Naive thymus-derived CD4-positive, alpha-beta T cell (primary cell): ENCODE data around the gene PTPRCAP. TPM values are rescaled to one million over a fixed set of nuclear protein-coding genes. Genes with fewer than 3 reads are reported as not detected.

Experiments used
- ATAC-seq: fragments of 150-1000 bp; cut with Tn5 transposase; 2 replicates; pipeline ENCODE4 v1.10.0; 2021; ENCODE audit warnings: mild to moderate bottlenecking, moderate library complexity
- CTCF ChIA-PET: fragments of 350-600 bp; sonication (Branson Sonifier 250); formaldehyde crosslinking; loops from one replicate; lab custom pipeline; 2021; ENCODE audit warnings: antibody characterized with exemption; lab: Charles Lee
- POLR2A ChIA-PET: fragments of 350-600 bp; sonication (Branson Sonifier 250); formaldehyde crosslinking; loops from one replicate; lab custom pipeline; 2021; ENCODE audit warnings: antibody characterized with exemption, inconsistent platforms; lab: Charles Lee
- DNase-seq, 9 donors: peaks; one replicate each; pipeline versions ENCODE4 v3.0.0 to v3.0.0-alpha.2; 2020 to 2022; ENCODE audit warnings: mixed read lengths in 1 of 9
- H3K27ac ChIP-seq: one replicate; pipeline ENCODE4 v1.7.0; 2013; ENCODE audit warnings: mild to moderate bottlenecking, low read depth, low read length, moderate library complexity
- H3K27me3 ChIP-seq, 2 donors: one replicate each; pipeline ENCODE4 v1.7.0; 2013; ENCODE audit warnings: low read length in 2 of 2, mild to moderate bottlenecking in 2 of 2, moderate library complexity in 2 of 2; ENCODE audit not compliant: control insufficient read depth in 2 of 2, insufficient read depth in 2 of 2
- H3K36me3 ChIP-seq, 3 experiments: 1 replicate in 2 of 3; 2 replicates in 1 of 3; pipeline ENCODE4 v1.7.0; 2013; ENCODE audit warnings: low read length in 3 of 3, mild to moderate bottlenecking in 3 of 3, moderate library complexity in 1 of 3; ENCODE audit not compliant: insufficient read depth in 3 of 3, control insufficient read depth in 2 of 3
- H3K4me1 ChIP-seq, 2 donors: one replicate each; pipeline ENCODE4 v1.7.0; 2013; ENCODE audit warnings: low read length in 2 of 2, mild to moderate bottlenecking in 2 of 2, moderate library complexity in 1 of 2; ENCODE audit not compliant: control insufficient read depth in 2 of 2, insufficient read depth in 2 of 2
- H3K4me3 ChIP-seq: 2 replicates; pipeline ENCODE4 v1.7.0; 2013; ENCODE audit warnings: mild to moderate bottlenecking, low read length
- H3K9me3 ChIP-seq, 3 experiments: 1 replicate in 2 of 3; 2 replicates in 1 of 3; pipeline ENCODE4 v1.7.0; 2013; ENCODE audit warnings: low read length in 3 of 3; ENCODE audit not compliant: control insufficient read depth in 2 of 3
- H3K27ac Mint-ChIP-seq, 9 donors: one replicate each; pipeline ENCODE4 v1.8.0; 2020 to 2022; ENCODE audit warnings: mixed read lengths in 9 of 9, mild to moderate bottlenecking in 8 of 9, moderate library complexity in 5 of 9, inconsistent platforms in 2 of 9
- H3K27me3 Mint-ChIP-seq, 5 donors: one replicate each; pipeline ENCODE4 v1.8.0; 2021 to 2022; ENCODE audit warnings: mixed read lengths in 5 of 5, mild to moderate bottlenecking in 1 of 5
- H3K36me3 Mint-ChIP-seq, 5 donors: one replicate each; pipeline ENCODE4 v1.8.0; 2020 to 2022; ENCODE audit warnings: mixed read lengths in 5 of 5, mild to moderate bottlenecking in 3 of 5, inconsistent platforms in 1 of 5
- H3K4me1 Mint-ChIP-seq, 7 donors: one replicate each; pipeline ENCODE4 v1.8.0; 2020 to 2022; ENCODE audit warnings: mixed read lengths in 7 of 7, mild to moderate bottlenecking in 3 of 7, inconsistent platforms in 1 of 7
- H3K4me3 Mint-ChIP-seq, 10 donors: one replicate each; pipeline ENCODE4 v1.8.0; 2020 to 2022; ENCODE audit warnings: mild to moderate bottlenecking in 10 of 10, mixed read lengths in 10 of 10, moderate library complexity in 6 of 10, inconsistent platforms in 2 of 10
- H3K9me3 Mint-ChIP-seq, 11 donors: one replicate each; pipeline ENCODE4 v1.8.0; 2020 to 2022; ENCODE audit warnings: mixed read lengths in 11 of 11, mild to moderate bottlenecking in 4 of 11, inconsistent platforms in 1 of 11, moderate library complexity in 1 of 11
- intact Hi-C, 2 donors: fragments of 100-400 bp; cut with micrococcal nuclease; formaldehyde crosslinking; loops; one replicate each; pipeline ENCODE4 v1.15.1; 2023
- polyA plus RNA-seq, 2 donors: library from polyadenylated mRNA; unstranded; fragments of 300-500 nt; fragmentation: Illumina TruSeq; gene quantifications; one replicate each; pipeline ENCODE4 v1.2.3, GENCODE V29; 2021
- total RNA-seq, 6 experiments: library from RNA in 5 of 6; stranded (reverse) in 5 of 6; gene quantifications; 1 replicate in 5 of 6; 2 replicates in 1 of 6; pipeline ENCODE4 v1.2.3 and lab custom pipeline; 2021 to 2026

The PTPRCAP gene
- total and polyA plus RNA-seq, 7 experiments from 2014 or later: 134 to 670 (median 219) TPM

GRCh38 chr11:67411785-67412152, 25.7 kb downstream of the PTPRCAP start:
- Histone ChIP-seq H3K27me3 (no peaks in the 10 kb centered on the region), H3K4me1 (peaks cover 84 to 94% of the 10 kb centered on the region in 2 donors), H3K9me3 (no peaks in the 10 kb centered on the region), H3K36me3 (peaks cover 0 to 5% (median 0%) of the 10 kb centered on the region in 3 experiments), H3K4me3 (no peak overlapping the region), H3K27ac (peak overlapping the region; percentile 87)
- ChIA-PET POLR2A (interaction anchor here (0.7 to 31.8 kb wide), 16 partner anchors 9 to 794 kb away, joined by 3 to 1530 read pairs (median 6); partner anchors contain the start of genes AIP, CABP4, POLD4 and PPP1CA), CTCF (interaction anchor here (0.9 to 2.5 kb wide), 4 partner anchors 9 to 71 kb away, joined by 3 to 21 read pairs (median 4); partner anchors contain the start of genes AIP, PPP1CA, PTPRCAP and TBC1D10C)
- peaks cover 0 to 33% (median 8%) of the 10 kb centered on the region in 5 donors for H3K36me3 Mint-ChIP-seq
- intact Hi-C loops: loop anchor here in 1 of 2 donors (1.0 kb wide), 1 partner anchor 8 kb away; no protein-coding TSS in a partner anchor
- H3K4me1 Mint-ChIP-seq: peaks cover 55 to 93% (median 74%) of the 10 kb centered on the region in 7 donors
- DNase-seq (no peak), ATAC-seq (no peak)
- H3K27ac Mint-ChIP-seq: peak overlapping the region in 7 of 9 donors; percentile 84 to 98 (median 92)
- H3K4me3 Mint-ChIP-seq: peak overlapping the region in 8 of 10 donors; percentile 43 to 100 (median 74)
- H3K27me3 Mint-ChIP-seq: peaks cover 0 to 19% (median 0%) of the 10 kb centered on the region in 5 donors
- H3K9me3 Mint-ChIP-seq: no peaks in the 10 kb centered on the region

GRCh38 chr11:67410984-67411784, 26.3 kb downstream of the PTPRCAP start:
- Mint-ChIP-seq H3K4me3 (peak overlapping the region; percentile 39 to 100 (median 92)), H3K36me3 (peaks cover 0 to 37% (median 11%) of the 10 kb centered on the region in 5 donors), H3K4me1 (peaks cover 55 to 93% (median 73%) of the 10 kb centered on the region in 7 donors), H3K27ac (peak overlapping the region; percentile 48 to 98 (median 91)), H3K27me3 (peaks cover 0 to 13% (median 0%) of the 10 kb centered on the region in 5 donors), H3K9me3 (no peaks in the 10 kb centered on the region)
- Histone ChIP-seq H3K4me1 (peaks cover 84 to 94% of the 10 kb centered on the region in 2 donors), H3K4me3 (peak overlapping the region; percentile 98), H3K27ac (peak overlapping the region; percentile 87), H3K36me3 (peaks cover 0 to 7% (median 0%) of the 10 kb centered on the region in 3 experiments), H3K9me3 (no peaks in the 10 kb centered on the region), H3K27me3 (no peaks in the 10 kb centered on the region)
- DNase-seq: no peak
- no peak for ATAC-seq
- intact Hi-C loops: loop anchor here in 1 of 2 donors (1.0 kb wide), 1 partner anchor 8 kb away; no protein-coding TSS in a partner anchor
- CTCF ChIA-PET: no interaction called here
- POLR2A ChIA-PET: interaction anchor here (0.6 to 31.8 kb wide), 15 partner anchors 10 to 794 kb away, joined by 3 to 1530 read pairs (median 7); partner anchors contain the start of genes AIP, CABP4, POLD4 and PPP1CA

- ATAC-seq (no peak), DNase-seq (no peak)
- Histone ChIP-seq H3K27me3 (no peaks in the 10 kb centered on the region), H3K9me3 (no peaks in the 10 kb centered on the region), H3K4me3 (peak overlapping the region; percentile 98), H3K36me3 (peaks cover 0 to 14% (median 5%) of the 10 kb centered on the region in 3 experiments), H3K27ac (peak overlapping the region; percentile 87), H3K4me1 (peaks cover 88 to 96% of the 10 kb centered on the region in 2 donors)
- peaks cover 0 to 39% (median 11%) of the 10 kb centered on the region in 5 donors for H3K36me3 Mint-ChIP-seq
- H3K4me1 Mint-ChIP-seq: peaks cover 52 to 94% (median 73%) of the 10 kb centered on the region in 7 donors
- peaks cover 0 to 10% (median 0%) of the 10 kb centered on the region in 5 donors for H3K27me3 Mint-ChIP-seq
- peak overlapping the region; percentile 48 to 98 (median 92) for H3K27ac Mint-ChIP-seq
- H3K4me3 Mint-ChIP-seq: peak overlapping the region; percentile 50 to 100 (median 92)
- intact Hi-C loops: no loop called here
- H3K9me3 Mint-ChIP-seq: no peaks in the 10 kb centered on the region
- ChIA-PET POLR2A (interaction anchor here (1.4 to 31.8 kb wide), 6 partner anchors 13 to 97 kb away, joined by 3 to 1530 read pairs (median 120); partner anchors contain the start of genes AIP, PPP1CA, PTPRCAP and RAD9A), CTCF (no interaction called here)
These were observed 27.1 kb downstream of the PTPRCAP start for GRCh38 chr11:67410369-67410831.

GRCh38 chr11:67409781-67410368, 27.6 kb downstream of the PTPRCAP start:
- Mint-ChIP-seq H3K36me3 (peaks cover 0 to 45% (median 11%) of the 10 kb centered on the region in 5 donors), H3K9me3 (peaks cover 0 to under 1% (median 0%) of the 10 kb centered on the region in 11 donors), H3K27ac (peak overlapping the region; percentile 83 to 98 (median 92)), H3K4me3 (peak overlapping the region; percentile 80 to 100 (median 92)), H3K4me1 (peaks cover 52 to 92% (median 78%) of the 10 kb centered on the region in 7 donors), H3K27me3 (peaks cover 0 to 8% (median 0%) of the 10 kb centered on the region in 5 donors)
- ATAC-seq: no peak
- DNase-seq: peak in 1 of 9 donors; percentile 18
- Histone ChIP-seq H3K4me3 (peak overlapping the region; percentile 98), H3K9me3 (no peaks in the 10 kb centered on the region), H3K36me3 (peaks cover 0 to 17% (median 5%) of the 10 kb centered on the region in 3 experiments), H3K27me3 (no peaks in the 10 kb centered on the region), H3K4me1 (peaks cover 88 to 92% of the 10 kb centered on the region in 2 donors), H3K27ac (peak overlapping the region; percentile 87)
- ChIA-PET POLR2A (interaction anchor here (1.2 to 25.4 kb wide), 8 partner anchors 12 to 140 kb away, joined by 3 to 1530 read pairs (median 8); partner anchors contain the start of genes AIP, CARNS1, PTPRCAP and RAD9A), CTCF (interaction anchor here (0.6 to 2.3 kb wide), 3 partner anchors 8 to 18 kb away, joined by 3 to 8 read pairs (median 3); partner anchors contain the start of gene RPS6KB2)
- intact Hi-C loops: loop anchor here (1.0 kb wide), 4 partner anchors 7 to 54 kb away; partner anchors contain the start of gene PTPRCAP (in 1 of the 2)

- Mint-ChIP-seq H3K27ac (peak overlapping the region; percentile 83 to 98 (median 93)), H3K36me3 (peaks cover 0 to 50% (median 11%) of the 10 kb centered on the region in 5 donors), H3K4me1 (peaks cover 52 to 90% (median 78%) of the 10 kb centered on the region in 7 donors), H3K9me3 (peaks cover 0 to 3% (median 0%) of the 10 kb centered on the region in 11 donors), H3K27me3 (peaks cover 0 to 8% (median 0%) of the 10 kb centered on the region in 5 donors), H3K4me3 (peak overlapping the region; percentile 80 to 100 (median 96))
- DNase-seq (peak in 8 of 9 donors; percentile 62 to 82 (median 78)), ATAC-seq (peak; percentile 78)
- ChIA-PET CTCF (interaction anchor here (0.6 to 2.3 kb wide), 6 partner anchors 9 to 29 kb away, joined by 3 to 8 read pairs (median 4); partner anchors contain the start of genes PTPRCAP and RPS6KB2), POLR2A (interaction anchor here (0.6 to 25.4 kb wide), 19 partner anchors 11 to 140 kb away, joined by 3 to 1530 read pairs (median 5); partner anchors contain the start of genes AIP, CARNS1, CORO1B and PTPRCAP)
- Histone ChIP-seq H3K27me3 (no peaks in the 10 kb centered on the region), H3K27ac (peak overlapping the region; percentile 87), H3K9me3 (no peaks in the 10 kb centered on the region), H3K4me1 (peaks cover 86% of the 10 kb centered on the region in 2 donors), H3K4me3 (peak overlapping the region; percentile 98), H3K36me3 (peaks cover 0 to 19% (median 5%) of the 10 kb centered on the region in 3 experiments)
- intact Hi-C loops: loop anchor here (1.0 kb wide), 4 partner anchors 8 to 55 kb away; partner anchors contain the start of gene PTPRCAP (in 1 of the 2)
These were observed 28.2 kb downstream of the PTPRCAP start for GRCh38 chr11:67409261-67409666.
